Mucosa of stomach (tissue), 1 donor: Measurements from ENCODE around the gene PRPS1L1.

Source experiments
- H3K27me3 ChIP-seq: one replicate; pipeline ENCODE4 v1.7.0; 2013; ENCODE audit warnings: mild to moderate bottlenecking, low read length; ENCODE audit not compliant: control insufficient read depth, insufficient read depth
- H3K36me3 ChIP-seq: one replicate; pipeline ENCODE4 v1.7.0; 2013; ENCODE audit warnings: low read length; ENCODE audit not compliant: control insufficient read depth, insufficient read depth
- H3K4me1 ChIP-seq: one replicate; pipeline ENCODE4 v1.7.0; 2013; ENCODE audit warnings: mild to moderate bottlenecking, low read length; ENCODE audit not compliant: control insufficient read depth, insufficient read depth
- H3K4me3 ChIP-seq: one replicate; pipeline ENCODE4 v1.7.0; 2013; ENCODE audit warnings: low read length
- H3K9ac ChIP-seq: one replicate; pipeline ENCODE4 v1.7.0; 2013; ENCODE audit warnings: mild to moderate bottlenecking, low read length, moderate library complexity
- H3K9me3 ChIP-seq: one replicate; pipeline ENCODE4 v1.7.0; 2013; ENCODE audit warnings: mild to moderate bottlenecking, low read length, moderate library complexity; ENCODE audit not compliant: control insufficient read depth
- donor health status: Pancreatic carcinoma.

PRPS1L1 gene

DNA sequence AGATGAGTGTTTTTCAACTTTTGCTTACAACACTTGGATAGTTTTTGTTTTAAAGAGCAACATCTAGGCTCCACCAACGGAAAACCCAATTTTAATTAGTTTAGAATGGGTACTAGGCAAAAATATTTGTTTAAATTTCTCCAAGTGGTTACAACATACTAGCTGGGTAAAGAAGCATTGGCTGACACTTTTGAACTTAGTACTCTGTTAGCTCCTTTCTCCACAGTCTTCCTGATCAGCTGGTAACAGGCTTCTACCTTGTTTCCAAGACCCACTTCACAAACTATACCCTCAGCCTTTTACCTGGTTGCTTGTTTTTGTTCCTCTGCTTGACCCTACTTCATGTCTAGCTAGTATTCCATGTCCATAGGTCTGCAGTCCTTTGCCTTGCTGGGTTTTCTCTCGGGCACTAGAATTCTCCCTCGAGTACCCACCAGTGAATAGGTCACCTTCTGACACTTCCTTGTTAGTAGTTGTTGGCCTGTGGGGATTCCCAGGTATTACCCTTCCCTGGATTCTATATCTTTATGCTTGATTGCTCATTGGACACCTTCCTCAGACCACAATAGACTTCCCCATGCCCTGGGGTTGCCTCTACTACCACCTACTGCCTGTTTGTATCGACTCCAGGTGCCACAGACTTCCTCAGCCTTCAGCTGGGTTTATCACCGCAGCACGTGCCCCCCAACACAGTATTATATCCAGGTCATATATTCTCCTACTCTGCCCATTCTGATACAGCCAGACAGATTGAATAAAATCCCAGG lies 42.0 kb downstream of the PRPS1L1 start:
- no peak overlapping the region for H3K9ac ChIP-seq
- H3K4me1 ChIP-seq, result no peaks in the 10 kb centered on the region
- H3K4me3 ChIP-seq, result no peak overlapping the region
- H3K27me3 ChIP-seq, result no peaks in the 10 kb centered on the region
- no peaks in the 10 kb centered on the region for H3K9me3 ChIP-seq
- no peaks in the 10 kb centered on the region for H3K36me3 ChIP-seq

- no peaks in the 10 kb centered on the region for H3K4me1 ChIP-seq
- H3K27me3 ChIP-seq, result no peaks in the 10 kb centered on the region
- H3K9me3 ChIP-seq, result no peaks in the 10 kb centered on the region
- H3K9ac ChIP-seq, result no peak overlapping the region
- H3K36me3 ChIP-seq, result no peaks in the 10 kb centered on the region
- no peak overlapping the region for H3K4me3 ChIP-seq
These were observed 43.4 kb downstream of the PRPS1L1 start for GRCh38 chr7:17984288-17984687.

GRCh38 chr7:17983221-17984062 lies 44.2 kb downstream of the PRPS1L1 start:
- no peak overlapping the region for H3K9ac ChIP-seq
- H3K4me1 ChIP-seq, result no peaks in the 10 kb centered on the region
- H3K9me3 ChIP-seq, result no peaks in the 10 kb centered on the region
- H3K4me3 ChIP-seq, result no peak overlapping the region
- H3K27me3 ChIP-seq, result no peaks in the 10 kb centered on the region
- no peaks in the 10 kb centered on the region for H3K36me3 ChIP-seq

DNA sequence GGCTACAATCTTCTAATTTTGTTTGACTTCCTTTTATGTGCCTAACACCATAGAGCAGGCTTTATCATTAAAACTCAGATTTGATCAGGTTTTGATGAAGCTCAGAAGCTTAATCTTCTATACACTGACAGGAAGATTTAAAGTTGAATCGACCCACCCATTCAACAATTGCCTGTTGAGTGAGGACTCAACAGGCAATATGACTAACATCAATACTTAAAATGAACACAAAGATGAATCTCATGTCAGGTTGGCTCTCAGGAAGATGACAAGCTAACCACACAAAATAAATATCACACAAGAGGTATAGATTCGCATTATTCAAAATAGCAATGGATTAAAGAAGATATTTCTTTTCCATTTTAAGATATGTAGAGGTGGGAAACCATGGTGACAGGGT lies 50.7 kb downstream of the PRPS1L1 start:
- no peak overlapping the region for H3K9ac ChIP-seq
- no peaks in the 10 kb centered on the region for H3K36me3 ChIP-seq
- no peaks in the 10 kb centered on the region for H3K4me1 ChIP-seq
- no peak overlapping the region for H3K4me3 ChIP-seq
- H3K9me3 ChIP-seq, result no peaks in the 10 kb centered on the region
- H3K27me3 ChIP-seq, result no peaks in the 10 kb centered on the region
